GM19099 (cell line): ENCODE data around the gene DNAH1.
A peak's percentile ranks its signal among the peaks of the same experiment; 100 is the strongest.

ENCODE experiments used
- POLR2A ChIP-seq: IDR thresholded peaks from 3 replicates; pipeline ENCODE4 v1.6.1; 2011; ENCODE audit warnings: low read depth; ENCODE audit not compliant: insufficient read length; ENCODE audit errors: extremely low read depth

The DNAH1 gene

DNA sequence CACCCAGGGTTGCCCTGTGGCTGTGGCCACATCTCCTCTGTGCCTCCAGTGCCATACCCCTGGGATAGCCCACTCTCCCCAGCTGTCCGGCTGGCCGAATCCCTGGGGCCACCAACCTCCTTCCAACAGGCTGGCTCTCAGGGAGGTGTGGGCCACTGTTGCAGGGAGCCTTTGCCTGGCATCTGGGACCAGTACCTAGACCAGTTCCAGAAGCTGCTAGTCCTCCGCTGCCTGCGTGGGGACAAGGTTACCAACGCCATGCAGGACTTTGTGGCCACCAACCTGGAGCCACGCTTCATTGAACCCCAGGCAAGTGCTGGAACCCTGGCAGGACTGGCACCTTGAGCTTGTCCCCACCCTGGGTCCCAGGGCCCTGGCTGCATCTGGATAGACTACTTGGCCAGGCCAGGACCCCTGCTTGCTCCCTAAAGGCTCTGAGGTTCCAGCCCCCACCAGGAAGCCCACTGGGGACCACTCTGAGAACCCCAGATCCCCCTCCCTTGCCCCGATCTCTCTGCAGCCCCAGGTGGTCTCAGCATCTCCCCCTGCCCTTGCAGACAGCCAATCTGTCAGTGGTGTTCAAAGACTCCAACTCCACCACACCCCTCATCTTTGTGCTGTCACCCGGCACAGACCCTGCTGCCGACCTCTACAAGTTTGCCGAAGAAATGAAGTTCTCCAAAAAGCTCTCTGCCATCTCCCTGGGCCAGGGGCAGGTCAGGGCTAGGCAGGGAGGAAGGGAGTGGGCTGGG lies 78.8 kb downstream of the DNAH1 start:
- no peak for TF ChIP-seq POLR2A

DNA sequence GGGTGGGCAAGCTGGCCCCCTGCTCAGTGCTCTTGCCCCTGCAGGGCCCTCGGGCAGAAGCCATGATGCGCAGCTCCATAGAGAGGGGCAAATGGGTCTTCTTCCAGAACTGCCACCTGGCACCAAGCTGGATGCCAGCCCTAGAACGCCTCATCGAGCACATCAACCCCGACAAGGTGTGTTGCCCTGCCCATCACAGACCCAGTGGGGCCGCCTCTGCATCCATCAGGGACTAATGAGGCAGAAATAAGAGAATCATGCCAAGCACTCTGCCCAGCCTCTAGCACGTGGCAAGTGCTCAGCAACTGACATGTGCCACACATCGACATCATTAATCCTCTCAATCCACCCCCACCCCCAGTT lies 79.4 kb downstream of the DNAH1 start:
- no peak for TF ChIP-seq POLR2A

DNA sequence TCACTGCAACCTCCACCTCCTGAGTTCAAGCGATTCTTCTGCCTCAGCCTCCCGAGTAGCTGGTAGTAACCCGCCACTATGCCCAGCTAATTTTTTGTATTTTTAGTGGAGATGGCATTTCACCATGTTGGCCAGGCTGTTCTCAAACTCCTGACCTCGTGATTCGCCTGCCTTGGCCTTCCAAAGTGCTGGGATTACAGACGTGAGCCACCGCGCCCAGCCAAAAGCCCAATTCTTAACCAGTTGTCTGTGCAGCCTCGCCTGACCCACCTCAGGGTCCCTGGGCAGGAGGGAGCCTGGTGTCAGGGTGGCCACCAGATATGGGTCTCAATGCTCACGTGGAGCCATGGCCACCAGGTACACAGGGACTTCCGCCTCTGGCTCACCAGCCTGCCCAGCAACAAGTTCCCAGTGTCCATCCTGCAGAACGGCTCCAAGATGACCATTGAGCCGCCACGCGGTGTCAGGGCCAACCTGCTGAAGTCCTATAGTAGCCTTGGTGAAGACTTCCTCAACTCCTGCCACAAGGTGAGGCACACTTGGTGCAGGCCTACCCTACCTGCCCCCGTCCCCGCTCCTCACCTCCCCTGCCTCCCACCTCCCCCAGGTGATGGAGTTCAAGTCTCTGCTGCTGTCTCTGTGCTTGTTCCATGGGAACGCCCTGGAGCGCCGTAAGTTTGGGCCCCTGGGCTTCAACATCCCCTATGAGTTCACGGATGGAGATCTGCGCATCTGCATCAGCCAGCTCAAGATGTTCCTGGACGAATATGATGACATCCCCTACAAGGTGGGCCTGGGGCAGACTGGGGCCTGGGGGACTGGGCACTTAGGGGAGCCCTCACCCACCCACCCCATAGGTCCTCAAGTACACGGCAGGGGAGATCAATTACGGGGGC lies 80.1 kb downstream of the DNAH1 start:
- no peak for TF ChIP-seq POLR2A

DNA sequence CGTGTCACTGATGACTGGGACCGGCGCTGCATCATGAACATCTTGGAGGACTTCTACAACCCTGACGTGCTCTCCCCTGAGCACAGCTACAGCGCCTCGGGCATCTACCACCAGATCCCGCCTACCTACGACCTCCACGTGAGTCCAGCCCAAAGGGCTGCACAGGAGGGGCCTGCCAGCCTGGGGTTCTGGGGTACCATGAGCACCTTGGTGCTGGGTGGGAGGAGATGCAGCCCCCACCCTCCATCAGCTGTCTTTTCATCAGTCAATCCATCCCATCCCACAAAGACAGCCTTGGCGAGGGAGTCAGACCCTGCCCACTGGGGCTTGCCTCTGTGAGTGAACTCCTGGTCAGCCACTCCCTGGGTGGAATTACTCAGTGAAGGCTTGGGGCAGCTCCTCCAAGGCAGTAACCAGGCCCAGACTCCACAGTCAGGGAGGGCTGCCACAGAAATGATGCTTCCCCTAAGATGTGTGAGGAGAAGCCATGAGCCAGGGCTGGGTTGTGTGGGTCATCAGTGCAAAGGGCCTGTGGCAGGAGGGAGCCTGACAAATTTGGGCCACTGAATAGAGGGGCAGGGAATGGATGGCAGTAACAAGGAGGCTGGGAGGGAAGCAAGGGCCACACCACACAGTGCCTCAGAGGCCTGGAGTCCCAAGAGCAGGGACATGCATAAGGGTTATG lies 80.9 kb downstream of the DNAH1 start:
- TF ChIP-seq POLR2A = no peak

DNA sequence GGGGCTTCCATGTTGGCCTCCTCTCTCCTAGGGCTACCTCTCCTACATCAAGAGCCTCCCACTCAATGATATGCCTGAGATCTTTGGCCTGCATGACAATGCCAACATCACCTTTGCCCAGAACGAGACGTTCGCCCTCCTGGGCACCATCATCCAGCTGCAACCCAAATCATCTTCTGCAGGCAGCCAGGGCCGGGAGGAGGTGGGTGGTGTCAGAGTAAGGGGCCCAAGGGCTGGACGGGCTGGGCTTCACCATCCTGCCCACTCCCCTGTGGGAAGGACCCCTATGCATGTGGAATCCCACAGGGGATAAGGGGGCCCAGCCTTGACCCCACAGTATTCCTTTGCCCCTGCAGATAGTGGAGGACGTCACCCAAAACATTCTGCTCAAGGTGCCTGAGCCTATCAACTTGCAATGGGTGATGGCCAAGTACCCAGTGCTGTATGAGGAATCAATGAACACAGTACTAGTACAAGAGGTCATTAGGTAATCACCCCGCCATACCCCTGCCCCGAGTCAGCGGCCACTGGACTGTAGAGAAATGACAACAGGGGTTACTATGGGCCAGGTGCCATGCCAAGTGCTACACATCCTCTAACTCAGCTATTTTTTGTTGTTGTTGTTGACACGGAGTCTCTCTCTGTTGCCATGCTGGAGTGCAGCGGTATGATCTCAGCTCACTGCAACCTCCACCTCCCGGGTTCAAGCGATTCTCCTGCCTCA lies 81.7 kb downstream of the DNAH1 start:
- no peak for TF ChIP-seq POLR2A

DNA sequence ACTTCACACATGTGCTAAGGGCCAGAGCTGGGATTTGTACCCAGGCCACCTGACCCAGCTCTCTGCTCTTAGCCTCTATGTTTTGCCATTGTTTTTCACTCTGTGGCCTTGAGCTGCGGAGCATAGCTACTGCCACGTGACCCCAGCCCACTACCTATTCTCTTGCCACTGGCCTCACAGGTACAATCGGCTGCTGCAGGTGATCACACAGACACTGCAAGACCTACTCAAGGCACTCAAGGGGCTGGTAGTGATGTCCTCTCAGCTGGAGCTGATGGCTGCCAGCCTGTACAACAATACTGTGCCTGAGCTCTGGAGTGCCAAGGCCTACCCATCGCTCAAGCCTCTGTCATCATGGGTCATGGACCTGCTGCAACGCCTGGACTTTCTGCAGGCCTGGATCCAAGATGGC lies 82.6 kb downstream of the DNAH1 start:
- TF ChIP-seq POLR2A = peak; percentile 26

DNA sequence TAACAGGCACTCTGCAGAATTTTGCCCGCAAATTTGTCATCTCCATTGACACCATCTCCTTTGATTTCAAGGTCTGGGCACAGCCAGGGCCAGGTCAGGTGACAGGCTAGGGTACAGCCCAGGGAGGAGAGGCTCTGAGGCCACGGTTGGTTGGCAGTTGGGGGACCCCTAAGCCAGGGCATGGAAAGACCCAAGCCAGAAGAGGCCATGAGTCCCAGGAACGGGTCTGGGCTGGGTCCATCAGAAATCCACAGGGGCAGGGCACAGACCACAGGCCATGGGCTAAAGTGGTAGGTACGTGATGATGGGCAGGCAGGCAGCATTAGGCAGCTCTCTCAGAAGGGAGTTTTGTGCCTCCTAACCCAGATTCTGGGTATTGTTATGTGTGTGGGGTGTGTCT lies 83.0 kb downstream of the DNAH1 start:
- no peak for TF ChIP-seq POLR2A

DNA sequence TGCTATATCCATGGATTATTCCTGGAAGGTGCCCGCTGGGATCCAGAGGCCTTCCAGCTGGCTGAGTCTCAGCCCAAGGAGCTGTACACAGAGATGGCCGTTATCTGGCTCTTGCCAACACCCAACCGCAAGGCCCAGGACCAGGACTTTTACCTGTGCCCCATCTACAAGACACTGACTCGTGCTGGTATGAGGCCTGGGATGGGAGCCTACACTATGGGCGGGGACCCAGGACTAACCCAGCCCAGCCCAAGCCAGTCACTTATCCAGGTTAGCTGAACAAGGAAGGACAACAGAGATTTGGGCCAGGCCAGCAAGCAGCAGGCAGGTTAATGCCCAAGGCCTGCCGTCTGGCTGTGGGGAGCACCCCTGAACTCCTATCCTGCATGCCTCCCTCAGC lies 83.5 kb downstream of the DNAH1 start:
- no peak for TF ChIP-seq POLR2A

DNA sequence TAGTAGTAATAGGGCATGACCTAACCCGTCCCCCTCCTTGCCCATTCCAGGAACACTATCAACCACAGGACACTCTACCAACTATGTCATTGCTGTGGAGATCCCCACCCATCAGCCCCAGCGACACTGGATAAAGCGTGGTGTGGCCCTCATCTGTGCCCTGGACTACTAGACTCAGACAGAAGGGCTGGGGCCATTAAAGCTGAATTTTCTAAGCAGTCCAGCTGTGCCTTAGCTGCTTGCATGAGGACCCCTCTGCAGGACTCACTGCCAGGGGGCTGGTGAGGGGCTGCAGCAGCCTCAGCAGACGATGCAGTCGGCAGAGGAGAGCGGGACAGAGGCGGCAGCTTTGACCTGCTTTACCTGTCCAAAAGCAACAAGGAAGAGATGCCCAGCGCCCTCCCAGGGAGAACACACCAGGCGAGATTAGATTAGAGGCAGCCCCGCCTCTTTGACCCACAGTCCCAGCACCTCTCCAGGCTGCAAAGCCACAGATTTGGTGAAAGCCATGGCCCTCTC lies 84.2 kb downstream of the DNAH1 start:
- no peak for TF ChIP-seq POLR2A

DNA sequence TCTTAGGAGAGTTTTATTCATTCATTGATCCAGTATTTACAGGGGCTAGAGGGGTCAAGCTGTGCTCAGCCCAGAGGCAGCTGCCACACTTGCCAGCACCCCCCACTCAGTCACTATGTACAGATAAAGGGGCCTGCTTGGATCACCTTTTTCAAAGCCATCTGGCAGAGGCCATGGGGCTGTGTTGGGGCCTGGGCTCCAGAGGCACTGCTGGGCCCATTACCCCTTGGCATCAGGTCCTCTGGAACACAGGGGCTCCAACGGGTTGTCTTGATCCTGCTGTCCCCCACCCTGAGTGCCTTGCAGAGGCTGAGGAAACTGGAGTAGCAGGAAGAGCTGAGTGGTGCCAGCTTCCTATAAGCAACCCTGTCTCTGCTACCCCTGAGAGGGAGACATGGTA lies 84.9 kb downstream of the DNAH1 start:
- no peak for TF ChIP-seq POLR2A

DNA sequence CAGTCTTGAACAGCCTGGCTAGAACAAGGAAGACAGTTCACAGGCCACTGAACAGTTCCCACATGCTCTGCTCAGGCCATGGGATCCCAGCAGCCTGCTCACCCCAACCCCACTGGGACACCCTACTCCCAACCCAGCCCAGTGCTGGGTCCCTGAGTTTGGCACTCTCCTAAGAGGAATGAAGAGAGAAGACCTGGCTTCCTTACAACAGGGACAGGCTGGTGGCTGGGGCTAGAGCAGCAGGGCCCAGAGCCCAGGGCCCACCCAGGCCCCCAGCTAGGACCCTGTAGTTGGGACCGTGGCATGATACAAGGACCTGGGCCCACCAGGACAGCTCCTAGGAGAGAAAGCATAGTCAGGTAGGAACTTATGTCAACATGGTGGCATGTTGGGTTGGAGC lies 85.4 kb downstream of the DNAH1 start:
- no peak for TF ChIP-seq POLR2A

DNA sequence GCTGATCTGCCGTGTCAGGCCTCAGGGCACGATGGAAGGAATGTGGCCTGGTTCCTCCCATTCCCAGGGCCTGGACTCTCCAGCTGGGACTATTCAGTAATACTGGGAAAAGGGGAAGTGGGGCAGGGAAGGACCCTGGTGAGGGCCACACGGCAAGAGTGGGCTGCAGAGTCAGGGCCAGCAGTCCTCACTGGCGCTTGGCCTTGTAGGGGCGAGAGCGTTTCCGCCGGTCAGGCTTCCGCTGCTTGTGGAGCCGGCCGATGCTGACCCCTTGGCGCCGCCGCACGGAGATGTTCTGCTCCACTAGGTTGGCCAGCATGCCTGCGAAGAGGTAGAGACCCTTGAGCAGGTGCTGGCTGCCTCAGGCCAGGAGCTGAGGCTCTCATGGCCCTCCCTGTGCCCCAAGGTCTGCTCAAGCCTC lies 86.0 kb downstream of the DNAH1 start:
- TF ChIP-seq POLR2A = no peak

DNA sequence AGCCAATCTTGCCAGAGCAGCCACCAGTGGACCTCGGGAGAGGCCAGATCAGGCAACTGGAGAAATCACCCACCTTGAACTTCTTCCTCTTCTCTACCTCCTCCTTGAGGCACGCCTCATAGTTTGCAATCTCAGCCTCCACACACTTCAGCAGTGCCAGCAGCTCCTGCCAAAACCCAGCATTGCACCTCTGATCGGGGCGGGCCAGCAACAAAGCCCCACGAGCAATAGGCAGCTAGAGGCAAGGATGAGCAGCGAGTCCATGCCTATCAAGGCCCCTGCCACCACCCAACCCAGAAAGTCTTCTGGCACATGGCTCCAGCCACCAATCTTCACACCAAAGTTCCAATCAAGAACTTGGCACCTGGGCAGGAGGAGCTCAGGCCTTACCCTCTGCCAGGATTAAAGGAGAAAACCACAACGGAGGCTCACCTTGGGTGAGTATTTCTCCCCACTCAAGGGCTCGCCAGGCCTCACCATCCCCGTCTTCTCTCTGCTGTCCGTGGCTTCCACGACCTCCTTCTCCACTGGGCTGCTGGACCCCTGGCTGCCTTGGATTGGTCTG lies 86.7 kb downstream of the DNAH1 start:
- no peak for TF ChIP-seq POLR2A

DNA sequence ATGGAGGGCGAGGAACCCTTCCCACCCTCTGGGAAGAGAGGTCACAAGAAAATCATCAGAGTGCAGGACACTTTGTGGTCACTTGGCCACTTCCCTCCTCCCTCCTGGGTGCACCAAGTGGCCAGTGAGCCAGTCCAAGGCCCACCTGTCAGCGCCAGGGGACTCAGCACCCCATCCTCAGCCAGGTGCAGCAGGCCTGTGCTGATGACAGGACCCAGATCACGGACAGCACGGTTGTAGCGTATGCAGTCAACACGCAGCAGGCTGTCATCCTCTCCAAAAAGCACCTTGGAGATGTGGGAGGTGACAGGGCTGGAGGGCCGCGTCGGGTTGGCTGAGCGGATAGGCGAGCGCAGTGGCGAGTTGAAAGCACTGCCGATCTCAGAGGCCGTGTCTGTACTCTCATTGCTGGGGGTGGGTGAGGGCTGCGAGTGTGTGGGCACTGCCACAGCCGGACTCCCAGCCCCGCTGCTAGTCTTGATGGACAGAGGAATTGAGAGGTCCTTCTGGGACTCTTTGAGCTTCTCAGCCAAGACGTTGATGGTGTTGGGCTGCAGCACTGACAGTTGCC lies 87.2 kb downstream of the DNAH1 start:
- no peak for TF ChIP-seq POLR2A
